Esophagus muscularis mucosa (tissue), 4 donors: ENCODE data around the gene CYP27A1. TPM values are rescaled to one million over a fixed set of nuclear protein-coding genes. Genes with fewer than 3 reads are reported as not detected.
"Not testable (repeated sequence)": the region's sequence is repeated elsewhere in the genome, so short reads cannot be mapped to it uniquely, and the experiment has no call there.

ENCODE experiments used
- DNase-seq: peaks from one replicate; pipeline ENCODE4 v3.0.0-alpha.2; 2017; ENCODE audit errors: extremely low spot score
- H3K27ac ChIP-seq, 4 donors: fragments of 200-600 bp; sonication (generic); replicated peaks in 1 of 4; 1 replicate in 3 of 4; 2 replicates in 1 of 4; pipeline ENCODE4 v1.5.1; 2016 to 2019; ENCODE audit warnings: mild to moderate bottlenecking in 1 of 4
- H3K27me3 ChIP-seq, 4 donors: fragments of 200-600 bp; sonication (generic); one replicate each; pipeline versions ENCODE4 v1.5.1 to v1.6.0; 2016 to 2019
- H3K36me3 ChIP-seq, 4 donors: fragments of 200-600 bp; sonication (generic); one replicate each; pipeline ENCODE4 v1.5.1; 2016 to 2019
- H3K4me1 ChIP-seq, 4 donors: fragments of 200-600 bp; sonication (generic); one replicate each; pipeline ENCODE4 v1.5.1; 2016 to 2019
- H3K4me3 ChIP-seq, 4 donors: fragments of 200-600 bp; sonication (generic); 1 replicate in 2 of 4; 2 replicates in 2 of 4; pipeline ENCODE4 v1.5.1; 2016 to 2019; ENCODE audit warnings: mild to moderate bottlenecking in 4 of 4, moderate library complexity in 1 of 4
- H3K9me3 ChIP-seq, 4 donors: fragments of 200-600 bp; sonication (generic); 1 replicate in 3 of 4; 2 replicates in 1 of 4; pipeline ENCODE4 v1.5.1; 2016 to 2019
- CTCF ChIP-seq, 3 experiments: fragments of 200-600 bp in 2 of 3; fragments of 450-650 bp in 1 of 3; sonication (generic) in 2 of 3; IDR thresholded peaks; one replicate each; pipeline ENCODE4 v1.5.1; 2017 to 2019; ENCODE audit warnings: antibody characterized with exemption in 3 of 3, mild to moderate bottlenecking in 2 of 3, moderate library complexity in 1 of 3
- EP300 ChIP-seq: sonication (generic); formaldehyde crosslinking; IDR thresholded peaks from one replicate; pipeline ENCODE4 v1.6.1; 2017; ENCODE audit warnings: antibody characterized with exemption
- POLR2A ChIP-seq: fragments of 450-650 bp; IDR thresholded peaks from one replicate; pipeline ENCODE4 v1.6.1; 2017; ENCODE audit warnings: antibody characterized with exemption, moderate library complexity, mild to moderate bottlenecking, low read depth
- POLR2AphosphoS5 ChIP-seq, 2 donors: sonication (generic); formaldehyde crosslinking; IDR thresholded peaks; one replicate each; pipeline ENCODE4 v1.6.1; 2017; ENCODE audit warnings: antibody characterized with exemption in 2 of 2
- WGBS: methylation state at CpG from one replicate; pipeline ENCODE4 v1.1.5; 2018; 5-methylcytosine and 5-hydroxymethylcytosine counted together
- intact Hi-C: fragments of 100-400 bp; cut with DNase I; formaldehyde crosslinking; loops from one replicate; pipeline ENCODE4 v1.15.1; 2023
- total RNA-seq, 4 donors: library from RNA; depleted of rRNA; stranded (reverse); fragments of >200 nt; gene quantifications; one replicate each; pipeline versions ENCODE4 v1.1.0 to v1.2.1, GENCODE V29; 2016

The CYP27A1 gene
- total RNA-seq, 4 donors from 2014 or later, result 20.7 to 26.3 (median 23.6) TPM

- Histone ChIP-seq H3K27me3 (peaks cover 0 to 61% (median 0%) of the 10 kb centered on the region in 4 donors), H3K4me3 (no peak overlapping the region)
- 75% methylated on average over 4 of the region's 4 CpGs for WGBS
Observed at GRCh38 chr2:218834685-218835084, 52.7 kb downstream of the CYP27A1 start.

GRCh38 chr2:218837495-218837894, 55.5 kb downstream of the CYP27A1 start:
- Histone ChIP-seq H3K27ac (no peak overlapping the region), H3K9me3 (peaks cover 0 to 15% (median 6%) of the 10 kb centered on the region in 4 donors), H3K4me3 (no peak overlapping the region), H3K36me3 (no peaks in the 10 kb centered on the region), H3K27me3 (peaks cover 0 to 41% (median 0%) of the 10 kb centered on the region in 4 donors), H3K4me1 (peaks cover 0 to 11% (median under 1%) of the 10 kb centered on the region in 4 donors)
- DNase-seq, result no peak
- intact Hi-C loops, result no loop called here
- TF ChIP-seq EP300, result no peak
- no peak for TF ChIP-seq POLR2AphosphoS5 (IDR thresholded peaks at IDR 0.05)
- WGBS, result 90% methylated on average over 2 of the region's 2 CpGs

More at GRCh38 chr2:218834685-218835084, 52.7 kb downstream of the CYP27A1 start:
- Histone ChIP-seq H3K4me1 (peaks cover 0 to 31% (median 14%) of the 10 kb centered on the region in 4 donors), H3K9me3 (peaks cover 0 to 15% (median 6%) of the 10 kb centered on the region in 4 donors), H3K36me3 (no peaks in the 10 kb centered on the region), H3K27ac (no peak overlapping the region)
- intact Hi-C loops, result no loop called here
- no peak for DNase-seq
- TF ChIP-seq POLR2A (no peak), POLR2AphosphoS5 (IDR thresholded peaks at IDR 0.05) (no peak), EP300 (no peak), CTCF (IDR thresholded peaks at IDR 0.05) (no peak)

GRCh38 chr2:218839430-218839829, 57.5 kb downstream of the CYP27A1 start:
- WGBS, result 85% methylated on average over 4 of the region's 4 CpGs
- Histone ChIP-seq H3K4me1 (no peaks in the 10 kb centered on the region), H3K4me3 (no peak overlapping the region), H3K9me3 (peaks cover 0 to 15% (median 6%) of the 10 kb centered on the region in 4 donors), H3K27me3 (peaks cover 0 to 26% (median 0%) of the 10 kb centered on the region in 4 donors), H3K27ac (no peak overlapping the region), H3K36me3 (no peaks in the 10 kb centered on the region)
- DNase-seq, result no peak
- TF ChIP-seq EP300 (no peak), CTCF (IDR thresholded peaks at IDR 0.05) (no peak), POLR2AphosphoS5 (IDR thresholded peaks at IDR 0.05) (no peak), POLR2A (no peak)
- intact Hi-C loops, result no loop called here

- Histone ChIP-seq H3K4me3 (no peak overlapping the region), H3K4me1 (no peaks in the 10 kb centered on the region), H3K9me3 (peaks cover 0 to 15% (median 6%) of the 10 kb centered on the region in 4 donors), H3K27ac (no peak overlapping the region), H3K36me3 (no peaks in the 10 kb centered on the region), H3K27me3 (peaks cover 0 to 22% (median 0%) of the 10 kb centered on the region in 4 donors)
- no peak for DNase-seq
- TF ChIP-seq CTCF (IDR thresholded peaks at IDR 0.05) (no peak), POLR2A (no peak), POLR2AphosphoS5 (IDR thresholded peaks at IDR 0.05) (no peak), EP300 (no peak)
- WGBS, result 77% methylated on average over 1 of the region's 1 CpG
- intact Hi-C loops, result no loop called here
Observed at GRCh38 chr2:218839888-218840287, 57.9 kb downstream of the CYP27A1 start.

- intact Hi-C loops, H3K4me1 ChIP-seq, H3K36me3 ChIP-seq, H3K27ac ChIP-seq, H3K9me3 ChIP-seq, H3K4me3 ChIP-seq, DNase-seq: not testable (repeated sequence)
- 74% methylated on average over 5 of the region's 5 CpGs for WGBS
- H3K27me3 ChIP-seq, result peaks cover 0 to 19% (median under 1%) of the 10 kb centered on the region in 4 donors
Observed at GRCh38 chr2:218844334-218844733, 62.4 kb downstream of the CYP27A1 start.

GRCh38 chr2:218846963-218847362, 65.0 kb downstream of the CYP27A1 start:
- not testable (repeated sequence) for H3K9me3 ChIP-seq, H3K4me1 ChIP-seq, H3K27ac ChIP-seq, DNase-seq, H3K36me3 ChIP-seq, H3K4me3 ChIP-seq
- intact Hi-C loops, result loop anchor here (5.0 kb wide), 1 partner anchor 135 kb away; the partner anchor contains the start of gene TTLL4
- 77% methylated on average over 4 of the region's 18 CpGs for WGBS
- H3K27me3 ChIP-seq, result peaks cover 0 to 44% (median 10%) of the 10 kb centered on the region in 4 donors
